NCI-H1436 treated with DMSO at 0.1 percent for 48 hours (cell line): ENCODE data around the gene DFFB.

Experiments
- DNase-seq: peaks from one replicate; lab custom pipeline; 2025; lab: John Stamatoyannopoulos, UW

DFFB gene

DNA sequence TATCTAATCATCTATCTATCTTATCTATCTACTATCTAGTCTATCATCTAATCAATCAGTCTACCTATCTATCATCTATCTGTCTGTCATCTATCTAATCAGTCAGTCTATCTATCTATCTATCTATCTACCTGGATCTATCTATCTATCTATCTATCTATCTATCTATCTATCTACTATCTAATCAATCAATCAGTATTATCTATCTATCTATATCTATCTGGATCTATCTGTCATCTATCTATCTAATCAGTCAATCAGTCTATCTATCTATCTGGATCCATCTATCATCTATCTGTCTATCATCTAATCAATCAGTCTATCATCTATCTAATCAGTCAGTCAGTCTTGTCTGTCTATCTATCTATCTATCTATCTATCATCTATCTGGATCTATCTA is 69.7 kb downstream of the DFFB start:
- no peak for DNase-seq

DNA sequence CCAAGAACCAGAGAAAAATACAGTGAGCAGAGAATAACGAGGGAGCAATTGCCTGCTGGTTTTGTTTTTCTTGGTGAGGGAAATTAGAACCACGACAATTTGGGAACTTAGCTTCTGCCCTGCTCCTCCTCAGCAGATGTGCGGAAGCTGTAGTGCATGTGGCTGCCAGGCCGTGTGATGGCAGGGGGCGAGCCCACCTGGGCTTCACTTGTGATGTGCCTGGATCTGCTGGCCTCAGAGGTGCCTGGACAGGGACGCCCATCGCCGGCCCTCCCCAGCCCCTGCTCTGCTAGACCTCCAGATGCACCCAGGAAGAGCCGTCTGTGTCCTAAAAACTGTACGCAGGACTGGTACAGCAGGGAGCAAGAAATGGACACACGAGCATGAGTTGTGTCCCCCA is 71.3 kb downstream of the DFFB start:
- no peak for DNase-seq

DNA sequence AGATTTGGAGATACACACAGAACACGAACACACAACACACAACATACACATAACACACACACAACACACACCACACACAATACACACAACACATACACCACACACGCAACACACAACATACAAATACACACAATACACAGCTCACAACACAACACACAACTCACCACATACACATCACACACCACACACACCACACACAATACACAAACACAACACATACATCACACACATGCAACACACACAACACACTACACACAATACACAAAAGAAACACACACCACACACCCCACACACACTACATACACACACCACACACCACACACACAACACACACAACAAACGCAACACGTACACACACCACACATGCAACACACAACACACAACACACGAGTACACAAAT is 71.8 kb downstream of the DFFB start:
- DNase-seq: no peak

DNA sequence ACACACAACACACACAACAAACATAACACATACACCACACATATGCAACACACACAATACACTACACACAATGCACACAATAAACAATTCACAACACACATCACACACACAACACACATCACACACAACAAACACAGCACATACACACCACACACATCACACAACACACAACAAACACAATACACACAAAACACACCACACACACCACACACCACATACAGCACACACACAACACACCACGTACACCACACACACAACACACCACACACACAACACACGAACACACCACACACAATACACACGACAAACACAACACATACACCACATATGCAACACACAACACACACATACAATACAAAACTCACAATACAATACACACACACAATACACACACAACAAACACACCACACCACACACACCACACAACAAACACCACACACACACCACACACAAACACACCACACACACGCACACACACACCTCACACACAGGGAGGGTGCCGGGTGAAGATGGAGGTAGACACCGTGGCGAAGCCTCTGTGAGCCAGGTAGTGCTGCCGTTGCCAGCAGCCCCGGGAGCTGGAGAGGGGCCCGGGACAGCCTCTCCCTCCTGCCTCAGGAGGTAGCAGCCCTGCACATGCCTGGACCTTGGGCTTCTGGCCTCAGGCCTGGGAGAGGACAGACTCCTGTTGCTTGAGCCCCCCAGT is 73.2 kb downstream of the DFFB start:
- DNase-seq: no peak

DNA sequence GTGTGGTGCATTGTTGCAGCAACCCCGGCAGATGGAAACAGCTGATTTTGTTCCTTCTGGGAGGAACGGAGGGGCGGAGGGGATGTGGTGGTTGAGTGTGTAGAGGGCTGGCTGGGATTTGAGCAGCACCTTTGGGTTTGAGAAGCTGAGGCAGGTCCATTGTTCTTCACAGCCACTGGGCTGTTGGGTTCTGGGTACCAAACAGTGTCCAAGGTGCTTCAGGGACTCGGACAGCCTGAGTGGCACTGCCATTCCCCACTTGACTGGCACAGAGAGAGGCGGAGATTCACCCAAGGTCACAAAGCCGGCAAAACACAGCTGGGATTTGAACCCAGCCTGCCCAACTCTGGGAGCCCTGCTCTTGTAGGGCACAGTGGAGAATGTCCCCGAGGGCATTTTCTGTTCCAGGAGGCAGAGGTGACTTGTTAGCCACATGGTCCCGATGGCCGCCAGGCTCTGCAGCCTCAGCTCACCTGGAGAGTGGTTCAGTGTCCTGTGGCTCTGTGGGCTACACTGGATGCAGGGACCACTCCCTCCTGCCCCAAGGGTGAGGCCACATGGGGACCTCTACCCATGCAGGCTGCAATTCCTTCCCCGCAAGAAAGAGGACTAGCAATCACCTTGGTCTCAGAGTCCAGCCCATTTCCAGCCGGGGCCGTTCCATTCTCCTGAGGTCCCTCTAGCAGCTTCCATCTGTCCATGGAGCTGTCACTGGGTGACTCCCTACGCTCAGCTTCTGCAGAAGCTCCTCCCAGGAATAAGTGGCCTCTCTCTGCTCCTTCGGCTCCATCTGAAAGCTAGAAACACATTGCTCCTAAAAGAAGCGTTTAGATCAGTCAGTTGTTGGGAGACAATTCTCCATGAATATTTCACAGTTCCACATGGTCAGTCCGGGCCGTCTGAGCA is 74.0 kb downstream of the DFFB start:
- DNase-seq: no peak

DNA sequence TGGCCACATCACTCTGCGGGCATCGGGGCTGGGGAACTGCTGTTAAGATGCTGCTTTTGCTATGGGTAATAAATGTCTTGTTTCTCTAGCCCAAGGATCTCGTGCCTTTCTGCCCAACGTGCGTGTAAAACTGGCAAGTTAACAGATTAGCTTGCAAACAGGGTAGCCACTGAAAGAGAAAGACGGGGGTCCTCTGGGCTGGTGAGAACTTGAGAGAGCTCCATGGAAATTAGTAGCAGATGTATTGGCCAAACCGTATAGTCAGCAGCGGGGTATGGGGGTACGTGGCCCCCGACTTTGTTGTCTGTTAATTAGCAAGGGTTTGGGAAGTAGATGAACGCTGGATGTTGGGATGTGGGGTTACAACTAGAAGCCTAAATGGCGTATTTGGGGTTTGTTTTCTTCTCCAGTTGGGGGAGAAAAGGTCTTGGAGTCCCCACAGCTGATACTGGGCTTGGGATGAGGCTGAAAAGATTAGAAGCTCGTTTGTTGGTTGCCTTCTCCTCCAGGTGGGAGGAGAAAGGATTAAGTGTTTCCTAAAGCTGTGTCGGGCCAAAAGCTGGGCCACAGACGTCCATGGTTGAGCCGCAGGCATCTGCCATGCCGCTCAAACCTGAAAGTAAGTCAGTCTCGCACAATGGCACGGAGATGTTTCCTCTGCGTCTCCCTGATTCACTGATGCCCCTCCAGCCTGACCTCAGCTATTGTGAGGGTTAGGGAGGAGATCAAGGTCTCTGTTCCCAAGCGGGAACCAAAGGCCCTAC is 75.1 kb downstream of the DFFB start:
- no peak for DNase-seq
